ENCODE data around the gene PPIL1.
A peak's percentile ranks its signal among the peaks of the same experiment; 100 is the strongest.

PPIL1 gene

GRCh38 chr6:36823421-36824096 is 51.0 kb downstream of the PPIL1 start:
- peak; percentile 73 for DNase-seq (ENCODE audit: low read depth)
- H3K4me3 ChIP-seq (ENCODE audit: control insufficient read depth, low read depth, low read length), result no peak overlapping the region
- TF ChIP-seq, protein P1, sequence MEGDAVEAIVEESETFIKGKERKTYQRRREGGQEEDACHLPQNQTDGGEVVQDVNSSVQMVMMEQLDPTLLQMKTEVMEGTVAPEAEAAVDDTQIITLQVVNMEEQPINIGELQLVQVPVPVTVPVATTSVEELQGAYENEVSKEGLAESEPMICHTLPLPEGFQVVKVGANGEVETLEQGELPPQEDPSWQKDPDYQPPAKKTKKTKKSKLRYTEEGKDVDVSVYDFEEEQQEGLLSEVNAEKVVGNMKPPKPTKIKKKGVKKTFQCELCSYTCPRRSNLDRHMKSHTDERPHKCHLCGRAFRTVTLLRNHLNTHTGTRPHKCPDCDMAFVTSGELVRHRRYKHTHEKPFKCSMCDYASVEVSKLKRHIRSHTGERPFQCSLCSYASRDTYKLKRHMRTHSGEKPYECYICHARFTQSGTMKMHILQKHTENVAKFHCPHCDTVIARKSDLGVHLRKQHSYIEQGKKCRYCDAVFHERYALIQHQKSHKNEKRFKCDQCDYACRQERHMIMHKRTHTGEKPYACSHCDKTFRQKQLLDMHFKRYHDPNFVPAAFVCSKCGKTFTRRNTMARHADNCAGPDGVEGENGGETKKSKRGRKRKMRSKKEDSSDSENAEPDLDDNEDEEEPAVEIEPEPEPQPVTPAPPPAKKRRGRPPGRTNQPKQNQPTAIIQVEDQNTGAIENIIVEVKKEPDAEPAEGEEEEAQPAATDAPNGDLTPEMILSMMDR (conservative IDR thresholded peaks at IDR 0.05; ENCODE audit: control insufficient read depth, insufficient read depth, low read depth, low read length), result no peak

- TF ChIP-seq, protein P1 (conservative IDR thresholded peaks at IDR 0.05; ENCODE audit: control insufficient read depth, insufficient read depth, low read depth, low read length), result no peak
- DNase-seq (ENCODE audit: low read depth), result peak; percentile 53
- H3K4me3 ChIP-seq (ENCODE audit: control insufficient read depth, low read depth, low read length), result no peak overlapping the region
Measured at GRCh38 chr6:36822506-36823269, 51.9 kb downstream of the PPIL1 start.

DNA sequence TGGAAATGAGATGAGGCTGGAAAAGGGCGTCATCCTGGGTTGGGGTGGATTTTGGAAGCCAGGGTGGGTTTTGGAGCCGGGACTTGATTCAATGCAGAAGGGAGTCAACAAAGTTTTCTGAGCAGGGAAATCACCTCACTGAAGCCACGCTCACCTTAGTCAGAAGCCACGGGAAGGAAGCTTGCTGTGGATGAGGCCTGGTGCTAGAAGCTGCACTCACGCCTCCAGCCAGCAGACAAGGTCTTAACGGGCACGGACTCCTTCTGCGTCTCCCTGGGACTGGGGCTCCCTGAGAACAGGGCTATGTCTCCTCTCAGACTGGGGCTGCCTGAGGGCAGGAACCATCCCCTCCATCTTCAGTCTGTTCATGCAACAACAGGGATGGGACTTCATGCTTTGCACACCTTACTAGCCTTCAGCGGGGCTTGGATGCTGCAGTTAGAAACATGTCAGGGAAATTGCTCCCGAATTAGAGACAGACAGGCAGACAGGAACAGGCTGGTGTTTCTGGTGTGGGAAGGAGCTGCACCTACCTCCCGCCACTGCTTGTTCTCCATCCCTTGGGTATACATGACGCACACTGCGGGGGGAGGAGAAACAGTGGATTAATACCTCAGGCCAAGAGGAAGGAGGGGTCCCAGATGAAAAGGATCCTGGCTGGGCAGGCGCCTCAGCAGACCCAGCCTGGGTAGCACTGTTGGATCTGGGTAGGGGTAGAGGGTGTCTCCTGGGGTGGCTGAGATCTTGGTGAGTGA is 52.8 kb downstream of the PPIL1 start:
- no peak overlapping the region for H3K4me3 ChIP-seq (ENCODE audit: control insufficient read depth, low read depth, low read length)
- DNase-seq (ENCODE audit: low read depth), result no peak
- TF ChIP-seq, protein P1 (conservative IDR thresholded peaks at IDR 0.05; ENCODE audit: control insufficient read depth, insufficient read depth, low read depth, low read length), result no peak

DNA sequence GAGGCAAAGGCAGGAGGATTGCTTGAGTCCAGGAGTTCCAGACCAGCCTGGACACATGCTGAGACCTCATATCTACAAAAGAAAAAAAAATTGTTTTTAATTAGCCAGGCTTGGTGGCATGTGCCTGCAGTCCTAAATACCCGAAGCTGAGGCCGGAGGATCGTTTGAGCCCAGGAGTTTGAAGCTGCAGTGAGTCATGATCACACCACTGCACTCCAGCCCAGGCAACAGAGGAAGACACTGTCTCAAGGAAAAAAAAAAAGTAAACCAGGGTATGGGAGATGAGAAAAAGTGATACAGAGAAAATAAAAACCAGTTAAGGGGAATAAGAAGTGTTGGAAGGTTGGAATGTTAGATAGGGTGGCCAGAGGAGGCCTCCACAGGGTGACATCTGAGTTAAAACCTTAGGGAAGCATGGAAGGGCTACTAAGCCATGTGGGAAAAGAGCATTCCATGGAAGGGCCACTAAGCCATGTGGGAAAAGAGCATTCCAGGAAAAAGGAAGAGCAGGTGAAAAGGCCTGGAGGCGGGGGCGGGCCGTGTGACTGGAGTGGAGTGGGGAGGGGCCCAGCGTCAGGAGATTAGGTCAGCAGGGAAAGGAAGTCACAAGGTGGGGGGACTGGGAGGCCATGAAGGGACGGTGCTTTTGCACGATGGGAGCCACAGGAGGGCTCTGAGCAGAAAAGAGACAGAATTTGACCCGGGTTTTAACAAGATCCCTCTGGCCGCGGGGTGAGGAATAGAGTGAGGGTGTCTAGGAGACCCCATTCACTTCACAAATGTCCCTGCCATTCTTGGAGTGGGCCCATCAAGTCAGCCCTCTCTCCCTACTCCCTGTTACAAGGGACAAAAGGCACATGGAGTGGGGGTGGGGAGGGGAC is 53.7 kb downstream of the PPIL1 start:
- peak; percentile 53 for DNase-seq (ENCODE audit: low read depth)
- TF ChIP-seq, protein P1 (conservative IDR thresholded peaks at IDR 0.05; ENCODE audit: control insufficient read depth, insufficient read depth, low read depth, low read length), result no peak
- no peak overlapping the region for H3K4me3 ChIP-seq (ENCODE audit: control insufficient read depth, low read depth, low read length)

- TF ChIP-seq, protein P1 (conservative IDR thresholded peaks at IDR 0.05; ENCODE audit: control insufficient read depth, insufficient read depth, low read depth, low read length), result no peak
- no peak for DNase-seq (ENCODE audit: low read depth)
- H3K4me3 ChIP-seq (ENCODE audit: control insufficient read depth, low read depth, low read length), result no peak overlapping the region
Measured at GRCh38 chr6:36818756-36819155, 55.8 kb downstream of the PPIL1 start.

DNA sequence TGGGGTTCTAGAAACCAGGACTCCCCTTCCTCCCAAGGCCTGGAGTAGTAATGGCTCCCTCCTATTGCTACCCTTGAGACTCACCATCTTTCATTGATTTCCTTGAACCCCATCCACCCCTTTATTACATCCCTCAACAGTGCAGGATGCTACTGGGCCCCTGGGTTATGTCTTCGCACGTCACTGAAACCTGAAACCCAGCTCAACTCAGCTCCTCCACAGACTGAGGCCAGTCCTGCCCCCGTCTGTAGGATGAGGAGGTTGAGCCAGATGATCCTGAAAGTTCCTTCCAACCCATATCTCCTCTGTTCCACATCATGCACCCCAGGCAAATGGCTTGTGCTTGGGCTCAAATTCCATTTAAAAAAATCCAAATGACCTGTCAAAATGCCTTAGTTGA is 56.8 kb downstream of the PPIL1 start:
- no peak for DNase-seq (ENCODE audit: low read depth)
- TF ChIP-seq, protein P1 (conservative IDR thresholded peaks at IDR 0.05; ENCODE audit: control insufficient read depth, insufficient read depth, low read depth, low read length), result no peak
- no peak overlapping the region for H3K4me3 ChIP-seq (ENCODE audit: control insufficient read depth, low read depth, low read length)
